Activated CD8-positive, alpha-beta memory T cell treated with anti-CD3 and anti-CD28 coated beads, Interleukin-2, amount 50 U/mL, for 4 hours (primary cell): ENCODE results near the gene SPAG8.

Experiments
- DNase-seq: peaks from one replicate; pipeline ENCODE4 v3.0.0-alpha.2; 2020

Gene SPAG8

DNA sequence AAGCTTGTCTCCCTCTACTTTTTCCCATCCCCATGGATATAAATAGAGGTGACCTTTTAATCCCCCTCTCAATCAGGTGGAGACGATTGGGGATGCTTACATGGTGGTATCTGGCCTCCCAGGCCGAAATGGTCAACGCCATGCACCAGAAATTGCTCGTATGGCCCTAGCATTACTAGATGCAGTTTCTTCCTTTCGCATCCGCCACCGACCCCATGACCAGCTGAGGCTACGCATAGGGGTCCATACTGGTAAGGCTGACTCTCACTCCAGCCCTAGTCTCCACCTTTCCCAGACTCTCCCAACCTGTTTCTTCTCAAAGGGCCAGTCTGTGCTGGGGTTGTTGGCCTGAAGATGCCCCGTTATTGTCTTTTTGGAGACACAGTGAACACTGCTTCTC is 3.6 kb downstream of the SPAG8 start:
- no peak for DNase-seq

DNA sequence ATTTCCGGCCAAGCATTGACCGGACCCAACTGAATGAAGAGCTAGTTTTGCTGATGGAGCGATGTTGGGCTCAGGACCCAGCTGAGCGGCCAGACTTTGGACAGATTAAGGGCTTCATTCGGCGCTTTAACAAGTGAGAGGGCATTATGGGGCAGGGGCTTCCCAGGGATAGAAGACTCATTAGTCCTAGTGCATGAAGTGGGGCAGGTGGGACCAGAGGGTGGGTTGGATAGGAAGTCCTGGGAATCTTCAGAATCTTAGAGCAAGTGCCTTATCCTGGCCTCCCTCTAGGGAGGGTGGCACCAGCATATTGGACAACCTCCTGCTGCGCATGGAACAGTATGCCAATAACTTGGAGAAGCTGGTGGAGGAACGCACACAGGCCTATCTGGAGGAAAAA is 6.0 kb downstream of the SPAG8 start:
- DNase-seq, result no peak

DNA sequence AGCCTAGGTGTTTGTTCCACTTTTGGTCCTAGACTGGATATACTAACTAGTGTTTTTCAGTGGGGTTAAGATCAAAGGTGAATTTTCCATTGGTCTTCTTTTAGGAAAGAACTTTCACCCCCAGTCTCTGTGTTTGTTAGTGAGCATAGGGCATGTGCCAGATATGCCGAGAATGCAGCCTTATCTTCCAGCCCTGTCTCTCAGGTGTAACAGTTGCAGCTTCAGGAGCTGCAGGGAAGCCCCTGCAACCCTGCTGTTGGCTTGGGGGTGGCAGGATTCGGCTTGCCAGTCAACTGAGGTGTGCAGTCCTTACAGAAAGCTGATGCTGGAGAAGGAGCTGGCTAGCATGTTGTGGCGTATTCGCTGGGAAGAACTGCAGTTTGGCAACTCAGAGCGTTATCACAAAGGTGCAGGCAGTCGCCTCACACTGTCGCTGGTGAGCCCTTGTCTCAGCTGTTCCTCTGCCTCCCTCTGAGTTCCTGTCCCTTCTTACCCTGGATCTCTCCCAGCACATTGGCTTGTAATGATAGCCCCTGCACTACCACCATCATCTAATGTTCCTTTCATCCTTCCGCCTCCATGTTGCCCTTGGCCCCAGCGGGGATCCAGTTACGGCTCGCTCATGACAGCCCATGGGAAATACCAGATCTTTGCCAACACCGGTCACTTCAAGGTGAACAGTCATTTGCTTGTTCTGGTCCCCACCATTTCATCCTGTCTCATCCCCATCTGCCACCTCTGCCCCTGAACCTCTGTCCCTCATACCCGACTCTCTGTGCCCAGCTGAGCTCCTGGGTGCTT is 10.5 kb downstream of the SPAG8 start:
- no peak for DNase-seq

DNA sequence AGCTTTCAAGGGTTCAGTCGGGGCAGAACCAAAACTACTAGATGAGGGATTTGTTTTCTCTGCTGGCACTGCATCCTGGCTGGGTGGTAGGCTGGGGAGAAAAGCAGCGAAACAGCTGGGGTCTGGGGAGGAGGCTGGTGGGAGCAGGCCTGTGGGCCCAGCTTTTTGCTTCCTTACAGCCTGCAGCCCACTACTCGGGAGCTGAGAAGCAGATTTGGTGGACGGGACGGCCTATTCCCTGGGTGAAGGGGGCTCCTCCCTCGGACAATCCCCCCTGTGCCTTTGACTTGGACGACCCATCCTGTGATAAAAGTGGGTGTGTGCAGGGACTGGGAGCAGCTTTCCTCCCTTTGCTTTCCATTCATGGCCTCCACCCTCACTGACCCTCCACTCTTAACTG is 11.5 kb downstream of the SPAG8 start:
- DNase-seq, result no peak

DNA sequence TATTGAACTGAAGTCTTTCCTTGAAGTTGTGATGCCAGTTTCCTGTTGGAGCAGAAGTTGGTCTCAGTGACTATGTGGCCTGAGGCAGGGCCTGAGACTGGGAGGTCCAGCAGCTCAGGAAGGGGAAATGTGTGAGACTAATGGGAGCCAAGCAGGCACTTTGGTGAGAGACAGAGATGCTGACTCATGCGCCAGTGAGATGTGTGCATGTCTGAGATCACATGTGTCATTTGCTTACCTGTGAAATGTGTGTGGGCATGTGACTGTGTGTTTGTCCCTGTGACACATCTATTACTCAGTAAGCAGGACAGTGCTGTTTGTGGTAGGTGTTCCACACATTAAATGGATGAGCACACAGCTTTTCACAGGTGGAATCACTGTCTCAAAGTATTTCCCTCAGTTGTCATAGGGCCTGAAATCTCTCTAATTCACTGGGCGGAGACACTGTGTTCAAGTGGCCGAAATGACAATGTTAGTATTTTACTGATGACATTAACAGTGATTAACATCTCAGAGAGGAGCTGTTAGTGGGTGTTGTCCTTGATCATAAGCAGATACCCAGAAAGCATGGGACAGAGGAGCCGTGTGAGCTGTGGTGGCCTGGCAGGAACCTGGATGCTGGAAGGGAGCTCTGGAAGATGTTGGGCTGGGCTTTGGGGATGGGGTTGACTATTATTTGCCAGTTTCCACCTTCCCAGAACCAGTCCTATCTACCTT is 13.2 kb downstream of the SPAG8 start:
- DNase-seq, result no peak

DNA sequence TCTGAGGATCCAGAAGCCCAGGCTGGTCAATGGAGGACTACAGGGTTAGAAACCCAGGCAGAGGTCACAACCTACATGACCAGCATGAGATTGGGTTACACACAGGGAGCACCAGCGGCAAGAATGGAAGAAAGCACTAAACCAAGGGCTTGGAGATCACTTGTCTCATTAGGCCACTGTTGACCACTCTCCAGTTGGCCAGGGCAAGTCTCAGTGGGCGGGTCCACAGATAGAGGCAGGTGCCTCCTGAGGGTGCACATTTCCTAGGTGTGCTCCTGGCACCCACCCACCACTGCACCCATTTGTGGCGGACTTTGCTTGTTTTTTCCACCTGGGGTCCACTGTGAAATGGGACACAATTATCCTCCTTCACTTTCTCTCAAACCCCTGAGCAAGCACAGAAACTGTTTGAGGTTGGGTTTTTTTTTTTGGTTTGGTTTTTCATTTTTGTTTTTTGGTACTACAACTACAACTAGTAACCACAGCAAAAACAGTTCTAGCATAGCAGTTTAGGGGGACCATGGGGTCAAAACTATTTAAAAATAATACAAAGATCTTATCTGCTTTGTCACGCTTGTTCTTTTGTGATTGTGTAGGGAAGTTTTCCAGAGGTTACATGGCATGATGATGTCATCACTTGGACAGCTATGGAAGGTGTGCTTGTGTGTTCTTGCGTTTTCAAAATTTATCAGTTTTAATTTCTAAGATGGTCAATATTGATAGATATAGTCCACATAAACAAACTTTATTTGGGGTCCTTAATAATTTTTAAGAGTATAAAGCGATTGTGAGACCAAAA is 14.6 kb downstream of the SPAG8 start:
- no peak for DNase-seq

DNA sequence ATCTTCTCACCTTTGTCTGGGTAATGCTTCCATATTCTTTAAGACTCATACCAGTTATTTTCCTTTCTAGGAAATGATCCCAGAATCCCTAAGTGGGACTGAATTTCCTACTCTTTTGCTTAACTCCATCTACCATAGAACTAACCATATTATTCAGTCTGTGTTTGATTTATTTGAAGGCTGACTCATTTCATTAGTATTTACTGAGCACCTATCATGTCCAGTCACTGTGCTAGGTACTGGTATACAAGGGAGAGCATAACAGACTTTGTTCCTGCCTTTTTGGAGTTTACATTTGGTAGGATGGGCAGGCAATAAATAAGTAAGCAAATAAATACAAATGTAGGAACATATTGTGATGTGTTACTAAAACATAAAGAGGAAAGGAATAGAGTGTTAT is 16.4 kb downstream of the SPAG8 start:
- no peak for DNase-seq

DNA sequence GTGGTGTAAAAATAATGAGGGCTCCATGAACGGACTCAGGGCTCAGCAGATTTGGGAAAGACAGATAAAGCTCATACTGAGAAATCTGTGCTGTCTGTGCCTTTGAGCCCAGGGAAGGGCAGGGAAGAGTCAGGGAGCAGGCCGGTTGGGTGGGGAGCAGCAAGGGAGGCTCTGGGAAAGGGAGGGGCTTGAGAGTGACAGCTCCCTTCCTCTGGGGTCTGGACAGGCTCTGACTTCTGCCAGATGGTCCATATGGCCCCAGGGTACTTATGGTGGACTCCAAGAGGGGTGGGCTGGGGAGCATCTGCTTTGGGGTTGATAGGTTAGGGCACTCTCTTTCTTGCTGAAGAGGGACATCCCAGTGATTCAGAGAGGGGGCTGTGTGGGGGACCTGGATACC is 18.6 kb downstream of the SPAG8 start:
- no peak for DNase-seq

DNA sequence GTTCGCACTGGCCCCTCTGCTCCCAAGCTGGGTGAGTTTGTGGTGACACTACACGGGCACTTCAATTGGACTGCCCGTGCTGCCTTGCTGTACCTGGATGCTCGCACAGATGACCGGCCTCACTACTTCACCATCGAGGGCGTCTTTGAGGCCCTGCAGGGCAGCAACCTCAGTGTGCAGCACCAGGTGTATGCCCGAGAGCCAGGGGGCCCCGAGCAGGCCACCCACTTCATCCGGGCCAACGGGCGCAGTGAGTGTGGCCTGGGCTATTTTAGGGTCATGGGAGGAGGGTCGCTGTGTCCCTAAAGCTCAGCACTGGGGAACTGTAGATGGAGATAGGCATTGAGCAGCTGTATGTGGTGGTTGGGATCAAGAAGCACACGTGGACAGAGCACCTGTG is 19.2 kb downstream of the SPAG8 start:
- no peak for DNase-seq

DNA sequence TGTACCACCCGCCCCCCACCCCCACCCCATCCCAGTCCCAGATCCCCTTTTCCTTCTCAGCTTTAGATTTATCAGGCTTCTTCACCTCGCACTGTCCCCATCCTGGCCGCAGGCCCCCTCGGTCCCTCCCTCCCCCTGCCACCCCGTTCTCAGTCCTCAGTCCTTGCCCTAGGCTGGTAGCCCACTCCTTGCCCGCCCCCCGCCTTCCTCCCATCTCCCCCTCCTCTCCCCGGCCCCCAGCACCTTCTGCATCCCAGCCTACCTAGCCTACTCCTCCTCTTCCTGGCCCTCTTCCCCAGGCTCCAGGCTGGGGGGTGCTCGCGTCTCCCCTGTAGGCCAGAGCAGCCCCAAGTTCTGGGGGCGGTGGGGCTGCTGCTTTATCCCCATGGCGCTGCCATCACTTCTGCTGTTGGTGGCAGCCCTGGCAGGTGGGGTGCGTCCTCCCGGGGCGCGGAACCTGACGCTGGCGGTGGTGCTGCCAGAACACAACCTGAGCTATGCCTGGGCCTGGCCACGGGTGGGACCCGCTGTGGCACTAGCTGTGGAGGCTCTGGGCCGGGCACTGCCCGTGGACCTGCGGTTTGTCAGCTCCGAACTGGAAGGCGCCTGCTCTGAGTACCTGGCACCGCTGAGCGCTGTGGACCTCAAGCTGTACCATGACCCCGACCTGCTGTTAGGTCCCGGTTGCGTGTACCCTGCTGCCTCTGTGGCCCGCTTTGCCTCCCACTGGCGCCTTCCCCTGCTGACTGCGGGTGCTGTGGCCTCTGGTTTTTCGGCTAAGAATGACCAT is 19.8 kb downstream of the SPAG8 start:
- DNase-seq, result no peak

DNA sequence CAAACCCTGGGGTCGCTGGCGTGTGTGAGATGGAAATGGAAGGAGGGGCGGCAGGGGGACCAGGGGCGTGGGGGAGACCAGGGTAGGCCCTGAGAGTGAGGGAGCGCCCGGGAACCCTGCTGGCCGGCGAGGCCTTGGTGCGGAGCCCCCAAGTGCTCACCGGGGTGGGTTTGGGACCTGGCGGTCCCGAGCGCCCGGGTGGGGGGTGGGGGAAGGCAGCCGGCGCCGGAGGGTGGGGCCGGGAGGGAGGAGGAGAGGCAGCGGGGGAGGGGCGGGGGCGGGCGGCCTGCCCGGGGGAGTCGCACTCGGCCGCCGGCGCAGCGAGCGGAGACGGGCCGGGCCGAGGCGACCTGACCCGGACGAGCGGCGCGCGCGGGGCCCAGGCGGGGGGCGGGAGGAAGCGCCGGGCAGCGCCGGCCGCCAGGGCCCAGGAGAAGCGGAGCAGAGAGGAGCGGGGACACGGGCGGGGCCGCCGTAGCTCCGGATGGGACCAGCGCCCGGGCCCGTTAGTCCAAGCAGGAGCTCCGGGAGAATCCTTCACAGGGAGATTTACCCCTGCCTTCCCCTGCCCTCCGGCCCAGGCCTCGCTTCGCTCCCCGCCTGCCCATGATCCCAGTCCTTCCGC is 20.7 kb downstream of the SPAG8 start, which contains the start of gene NPR2:
Gene NPR2, plus strand, starts transcription at position 295 of the 625 bp plus-strand sequence. CDS start 818 bp downstream, outside the sequence.
- no peak for DNase-seq

DNA sequence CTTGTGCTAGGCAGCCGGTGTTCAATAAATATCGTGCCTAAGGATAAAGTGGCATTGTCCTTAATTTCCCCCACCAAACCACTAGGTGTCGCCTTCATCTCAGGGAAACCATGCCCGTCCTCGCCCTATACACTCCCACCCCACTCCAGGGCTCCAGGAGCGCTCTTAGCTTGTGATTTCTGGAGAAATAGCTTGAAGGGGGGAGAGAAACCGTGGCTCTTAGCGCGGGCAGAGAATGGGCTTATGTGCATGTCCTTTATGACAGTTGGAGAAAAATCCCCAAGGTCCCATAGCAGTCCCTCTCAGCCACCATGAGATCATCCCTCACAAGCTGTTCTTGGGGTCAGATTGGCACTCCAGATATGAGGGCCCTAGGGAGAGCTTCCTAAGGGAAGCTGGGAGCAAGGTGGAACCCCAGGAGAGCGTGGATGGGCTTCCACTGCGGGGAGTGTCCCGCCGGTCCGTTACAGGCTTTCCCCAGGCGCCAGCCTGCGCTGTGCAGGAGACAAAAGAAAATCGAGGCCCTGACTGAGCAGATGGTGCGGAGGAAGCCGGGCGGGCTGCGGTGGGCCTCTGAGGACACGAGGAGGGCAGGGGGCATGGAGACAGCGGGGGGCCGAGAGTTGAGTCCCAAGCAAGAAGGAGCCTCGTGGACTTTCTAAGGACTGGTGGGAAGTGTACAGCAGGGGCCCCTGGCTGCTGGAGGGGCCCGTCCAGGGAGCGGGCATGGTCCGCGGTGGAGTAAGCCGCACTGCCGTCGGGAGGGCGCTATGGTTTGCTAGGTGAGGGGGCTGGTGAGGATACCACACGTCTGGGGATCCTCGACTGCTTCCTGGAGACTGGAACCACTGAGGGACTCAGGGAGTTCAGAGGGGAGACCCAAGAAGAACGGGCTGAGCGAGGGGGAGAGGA is 21.4 kb downstream of the SPAG8 start:
- DNase-seq, result peak; percentile 57

DNA sequence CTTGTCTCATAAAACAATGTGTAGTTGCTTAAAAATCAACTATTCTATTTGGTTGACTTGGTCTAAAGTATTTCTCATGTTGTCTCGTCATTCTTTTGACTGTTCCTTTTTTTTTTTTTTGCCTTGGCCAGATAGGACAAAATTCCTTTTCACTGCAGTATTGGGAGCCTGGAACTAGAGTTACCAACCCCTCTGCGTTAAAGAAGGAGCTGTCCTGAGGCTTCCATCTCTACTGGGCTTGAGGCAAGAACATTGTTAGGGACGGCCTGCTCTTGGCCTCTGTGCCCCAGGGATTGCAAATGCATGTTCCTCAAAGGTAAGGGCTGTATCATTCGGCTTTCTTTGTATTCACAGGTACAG is 22.1 kb downstream of the SPAG8 start:
- DNase-seq, result no peak

DNA sequence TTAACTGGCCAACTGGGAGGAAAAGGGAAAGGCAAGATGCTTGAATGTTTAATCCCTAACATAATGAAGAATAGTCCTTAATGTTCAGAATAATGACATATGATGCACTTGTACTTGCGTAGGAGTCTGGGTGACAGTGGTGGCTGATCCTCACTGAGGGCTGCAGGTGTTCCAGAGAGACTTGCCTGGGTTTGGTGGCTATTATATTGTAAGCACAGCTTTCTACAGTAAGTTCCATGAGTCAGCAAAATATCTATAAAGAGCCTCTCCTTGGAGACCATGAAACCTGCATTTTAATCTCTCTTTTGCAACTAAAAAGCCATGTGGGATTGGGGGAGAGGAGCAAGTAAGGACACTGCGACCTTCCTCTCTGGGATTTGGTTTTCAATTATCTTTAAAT is 22.5 kb downstream of the SPAG8 start:
- no peak for DNase-seq

DNA sequence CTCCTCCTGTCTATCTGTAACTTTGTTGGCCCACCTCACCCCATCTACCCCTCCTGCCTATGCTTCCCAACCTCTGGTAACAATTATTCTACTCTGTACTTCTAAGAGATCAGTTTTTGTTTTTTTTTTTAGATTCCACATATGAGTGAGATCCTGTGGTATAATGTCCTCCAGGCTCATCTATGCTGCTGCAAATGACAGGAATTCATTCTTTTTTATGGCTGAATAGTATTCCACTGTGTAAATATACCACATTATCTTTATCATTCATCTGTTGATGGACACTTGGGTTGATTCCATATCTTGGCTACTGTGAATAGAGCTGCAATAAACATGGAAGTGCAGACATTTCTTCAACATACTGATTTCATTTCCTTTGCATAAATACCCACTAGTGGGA is 28.6 kb downstream of the SPAG8 start:
- DNase-seq, result no peak

DNA sequence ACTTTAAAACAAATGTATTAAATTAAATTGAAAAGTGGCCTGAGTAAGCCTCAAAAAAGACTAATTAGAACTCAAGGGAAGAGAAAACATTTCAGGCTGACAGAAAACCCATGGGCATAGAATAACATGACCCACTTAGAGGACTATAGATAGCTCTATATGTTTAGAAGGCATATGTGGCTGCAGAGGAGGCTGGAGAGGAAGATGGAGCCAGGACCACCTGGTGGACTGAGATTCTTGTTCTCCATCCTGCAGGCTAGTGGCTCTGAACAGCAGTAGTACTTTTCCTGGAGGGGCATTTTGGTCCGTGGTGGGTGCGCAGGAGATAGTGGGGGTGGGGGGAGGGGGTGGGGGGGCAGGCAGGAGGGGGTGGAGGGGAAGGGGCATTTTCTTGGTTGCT is 31.0 kb downstream of the SPAG8 start:
- no peak for DNase-seq

DNA sequence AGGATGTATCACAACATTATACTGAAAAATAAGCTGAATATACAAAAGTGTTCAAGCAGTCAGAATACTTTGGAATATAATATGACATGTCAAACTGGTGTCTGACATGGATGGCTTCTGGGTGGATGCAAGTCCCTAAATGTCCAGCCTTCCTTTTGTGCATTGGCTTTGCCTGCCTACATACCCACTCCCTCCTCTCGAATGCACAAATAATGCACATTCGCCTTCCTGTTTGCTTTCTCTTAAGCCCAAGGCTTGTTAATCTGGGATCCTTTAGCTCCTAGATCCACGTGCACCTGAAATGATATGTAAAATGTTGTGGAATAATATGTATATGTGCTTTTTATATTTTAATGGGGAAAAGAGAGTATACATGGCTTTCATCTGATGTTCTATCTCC is 33.6 kb downstream of the SPAG8 start:
- DNase-seq, result no peak

DNA sequence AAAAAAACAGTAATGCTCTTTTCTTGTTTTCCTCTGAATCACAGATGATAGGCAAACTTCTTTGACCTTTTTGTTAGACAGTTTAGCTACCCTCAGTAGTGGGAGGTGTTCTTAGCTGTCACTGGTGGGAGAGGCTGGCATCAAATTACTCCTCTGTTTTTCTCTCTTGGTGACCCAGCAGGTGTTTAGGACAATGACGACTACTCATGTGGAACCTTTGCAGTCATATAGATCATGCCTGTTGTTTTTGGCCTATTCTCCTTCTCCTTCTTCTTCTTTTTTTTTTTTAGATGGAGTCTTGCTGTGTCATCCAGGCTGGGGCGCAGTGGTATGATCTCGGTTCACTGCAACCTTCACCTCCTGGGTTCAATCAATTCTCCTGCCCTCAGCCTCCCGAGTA is 36.0 kb downstream of the SPAG8 start:
- DNase-seq, result no peak

DNA sequence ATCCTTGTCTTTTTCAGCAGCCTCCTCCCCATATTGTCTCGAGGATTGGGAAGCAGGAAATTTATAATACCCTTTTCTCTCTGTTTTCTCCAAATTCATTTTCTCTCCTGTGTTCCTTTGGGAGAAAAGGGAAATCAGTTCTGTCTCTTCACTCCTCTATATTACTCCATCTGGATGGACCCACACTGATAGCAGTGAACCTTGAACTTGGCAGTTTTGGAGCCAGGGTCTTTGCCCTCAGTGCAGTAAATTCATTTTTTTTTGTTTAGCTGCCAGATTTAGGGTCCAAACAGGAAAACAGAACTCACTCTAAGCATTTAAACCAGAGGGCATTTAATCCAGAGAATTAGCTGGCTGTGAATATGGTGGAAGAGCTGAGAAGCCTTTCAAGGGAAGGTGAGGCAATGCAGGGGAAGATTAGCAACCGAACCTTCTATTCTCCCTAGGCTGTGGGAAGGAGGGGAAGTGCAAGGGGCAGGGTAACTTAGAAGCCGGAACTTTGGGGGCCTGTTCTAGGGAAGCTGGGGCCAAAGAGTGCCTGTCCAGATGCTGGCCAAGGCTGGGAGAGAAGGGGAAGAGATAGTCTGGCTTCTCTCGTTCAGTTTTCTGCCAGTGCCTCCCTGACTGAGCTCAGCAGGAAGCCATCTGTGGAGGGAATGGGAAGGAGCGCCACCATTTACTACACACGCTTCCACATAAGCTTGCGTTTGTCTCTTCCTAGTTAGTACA is 37.0 kb downstream of the SPAG8 start:
- DNase-seq, result no peak

DNA sequence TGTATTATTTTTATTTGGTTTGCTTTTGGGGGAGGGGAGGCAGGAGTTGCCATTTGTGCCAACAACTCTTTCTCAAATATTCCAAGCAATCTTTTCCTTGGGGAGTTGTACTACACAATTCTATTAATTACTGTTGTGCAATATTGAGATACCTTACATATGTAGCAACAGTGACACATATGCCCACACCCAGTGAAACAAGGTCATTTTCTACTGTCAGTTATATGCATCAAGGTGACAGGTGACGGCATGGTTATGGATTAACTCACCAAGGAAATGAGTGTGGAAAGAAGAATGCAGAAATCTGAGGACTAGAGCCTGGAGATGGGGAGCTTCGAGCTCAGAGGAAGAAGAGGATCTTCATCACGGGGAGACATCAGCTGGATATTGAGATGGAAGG is 40.1 kb downstream of the SPAG8 start:
- no peak for DNase-seq

DNA sequence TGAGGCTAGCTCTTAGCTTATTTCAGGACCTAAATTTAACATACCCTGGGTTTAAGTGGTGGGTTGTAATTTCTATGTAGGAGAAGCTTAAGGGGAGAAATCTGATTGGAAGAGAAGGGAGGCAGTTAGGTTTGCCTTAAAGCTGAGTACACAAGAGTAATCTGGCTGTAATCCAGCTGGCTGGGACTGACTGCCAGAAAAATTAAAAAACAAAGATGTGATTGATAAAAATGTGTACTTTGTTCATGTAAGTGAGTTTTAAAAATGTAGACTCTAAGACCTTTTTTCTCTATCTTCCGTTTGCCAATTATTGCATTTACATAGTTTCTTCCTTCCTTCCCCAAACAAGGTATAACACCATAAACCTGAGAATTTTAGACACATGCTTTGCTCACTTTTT is 40.5 kb downstream of the SPAG8 start:
- DNase-seq, result no peak
